Anterior cingulate cortex (tissue), 58 donors: ENCODE measurements around the gene LHFPL6.
A peak's percentile ranks its signal among the peaks of the same experiment; 100 is the strongest.

Experiments
- DNase-seq, 58 donors: peaks; one replicate each; lab custom pipeline; 2025; lab: John Stamatoyannopoulos, UW

Gene LHFPL6

GRCh38 chr13:39401046-39401705 is 201.8 kb downstream of the LHFPL6 start:
- DNase-seq = peak in 2 of 58 donors; percentile 29 to 52

DNA sequence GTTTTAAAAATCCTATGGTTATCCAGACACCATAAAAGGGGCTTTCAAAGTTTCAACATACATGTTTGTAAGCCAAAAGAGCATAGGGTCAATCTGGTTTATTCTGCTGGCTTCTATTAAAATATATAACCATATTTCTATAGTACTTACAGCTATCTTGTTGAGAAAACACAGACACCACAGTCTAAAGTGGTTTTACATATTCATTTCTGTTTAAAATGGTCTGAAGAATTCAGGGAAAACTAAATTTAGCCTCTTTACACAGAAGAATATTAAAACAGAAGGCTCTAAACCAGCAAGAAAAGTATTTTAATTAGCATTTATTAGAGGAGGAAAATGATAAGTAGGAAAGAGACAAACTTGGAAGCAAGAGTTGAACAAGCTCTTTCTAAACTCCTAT is 203.9 kb downstream of the LHFPL6 start:
- no peak for DNase-seq

DNA sequence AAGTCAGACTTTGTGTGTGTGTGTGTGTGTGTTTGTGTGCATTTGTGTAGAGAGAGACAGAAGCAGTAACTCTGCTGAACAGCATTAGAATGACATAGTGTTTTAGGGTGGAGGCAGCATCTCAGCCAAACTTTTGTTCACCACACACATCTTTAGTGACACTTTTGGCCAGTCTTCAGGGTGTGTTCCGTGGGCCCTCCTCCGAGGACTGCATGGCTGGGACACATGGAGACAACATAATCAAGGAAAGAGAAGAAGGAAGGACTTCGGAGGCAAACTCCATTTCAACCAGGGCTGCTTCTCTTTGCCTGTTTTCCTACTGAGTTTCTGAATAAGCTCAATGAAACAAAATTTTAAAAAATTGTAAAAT is 205.1 kb downstream of the LHFPL6 start:
- no peak for DNase-seq

- no peak for DNase-seq
These were observed 205.6 kb downstream of the LHFPL6 start for GRCh38 chr13:39397226-39397895.

DNA sequence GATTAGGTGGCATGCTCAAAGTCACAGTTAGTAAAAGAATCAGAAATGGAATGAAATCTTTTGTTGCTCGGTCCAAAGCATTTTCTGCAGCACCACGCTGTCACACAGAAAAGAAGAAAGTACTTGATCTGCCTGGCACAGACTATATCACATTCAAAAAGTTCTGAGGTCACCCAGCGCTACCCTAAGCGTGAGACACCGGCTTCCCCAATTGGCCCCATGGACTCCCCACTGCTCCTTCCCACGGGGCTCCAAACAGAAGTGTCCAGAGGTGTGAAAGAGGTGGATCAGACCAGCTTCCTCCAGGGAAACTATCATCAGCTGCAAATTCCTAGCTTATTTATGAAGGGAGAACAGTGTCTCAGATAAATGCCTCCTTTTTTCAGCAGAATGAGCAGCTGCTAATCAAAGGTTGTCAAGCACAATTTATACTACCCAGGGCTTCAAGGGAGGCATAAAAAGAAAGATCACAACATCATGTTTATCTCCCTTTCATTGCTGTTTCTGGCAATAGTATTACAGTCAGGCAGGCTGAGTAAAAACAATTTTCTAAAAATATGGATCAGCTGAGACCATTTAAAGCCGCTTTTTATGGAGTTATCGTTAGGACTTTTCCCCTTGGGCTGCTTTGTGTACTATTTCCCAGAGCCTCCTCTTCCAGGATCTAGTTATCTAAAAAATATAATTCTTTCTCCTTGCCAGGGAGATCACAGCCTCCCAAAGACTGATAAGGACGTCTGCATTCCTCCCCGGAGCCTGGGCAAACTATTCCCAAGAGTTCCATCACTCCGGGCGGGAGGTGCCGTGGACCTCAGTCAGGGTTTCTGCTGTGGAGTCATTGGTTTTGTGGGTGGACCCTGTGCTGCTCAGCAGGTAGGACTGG is 208.0 kb downstream of the LHFPL6 start:
- no peak for DNase-seq

- DNase-seq = no peak
These were observed 211.2 kb downstream of the LHFPL6 start for GRCh38 chr13:39391761-39392160.

GRCh38 chr13:39389013-39389412 is 214.0 kb downstream of the LHFPL6 start:
- no peak for DNase-seq

GRCh38 chr13:39385621-39386231 is 217.3 kb downstream of the LHFPL6 start:
- DNase-seq = peak in 5 of 58 donors; percentile 10 to 74 (median 44)

DNA sequence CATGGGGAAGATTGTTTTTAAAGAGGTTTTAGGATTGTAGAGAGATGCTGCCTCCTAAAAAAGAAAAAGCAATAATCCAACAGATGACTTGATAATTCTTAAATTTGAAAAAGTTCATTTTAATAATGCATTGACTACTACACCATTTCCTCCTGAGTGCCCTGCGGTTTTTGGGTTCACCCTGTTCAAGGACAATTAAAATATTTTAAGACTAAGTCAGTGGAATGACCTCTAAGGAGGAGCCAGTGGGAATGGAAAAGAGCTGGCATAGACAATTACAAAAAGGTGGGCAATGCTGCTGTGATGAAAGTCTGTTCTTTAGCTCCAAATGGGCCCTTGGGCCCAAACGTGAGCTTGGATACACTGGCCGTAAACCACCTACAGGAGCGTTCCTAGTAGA is 217.8 kb downstream of the LHFPL6 start:
- peak in 1 of 58 donors; percentile 9 for DNase-seq

DNA sequence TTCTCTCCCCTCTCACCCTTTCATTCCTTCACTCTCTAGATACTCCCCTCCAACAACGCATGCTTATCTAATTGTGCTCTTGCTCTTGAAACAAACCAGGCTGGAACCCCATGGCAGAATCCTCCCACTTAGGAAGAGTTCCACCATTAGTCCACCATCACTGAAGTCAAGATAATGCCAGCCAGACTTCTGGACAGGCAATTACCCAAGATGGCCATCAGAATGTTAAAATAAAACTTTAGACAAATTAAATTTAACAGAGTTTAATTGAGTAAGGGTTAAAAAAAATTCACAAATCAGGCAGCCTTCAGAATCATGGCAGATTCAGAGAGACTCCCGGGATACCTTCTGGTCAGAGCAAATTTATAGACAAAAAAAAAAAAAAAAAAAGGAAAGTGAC is 221.5 kb downstream of the LHFPL6 start:
- DNase-seq = no peak

GRCh38 chr13:39379667-39380655 is 223.0 kb downstream of the LHFPL6 start:
- DNase-seq = no peak

DNA sequence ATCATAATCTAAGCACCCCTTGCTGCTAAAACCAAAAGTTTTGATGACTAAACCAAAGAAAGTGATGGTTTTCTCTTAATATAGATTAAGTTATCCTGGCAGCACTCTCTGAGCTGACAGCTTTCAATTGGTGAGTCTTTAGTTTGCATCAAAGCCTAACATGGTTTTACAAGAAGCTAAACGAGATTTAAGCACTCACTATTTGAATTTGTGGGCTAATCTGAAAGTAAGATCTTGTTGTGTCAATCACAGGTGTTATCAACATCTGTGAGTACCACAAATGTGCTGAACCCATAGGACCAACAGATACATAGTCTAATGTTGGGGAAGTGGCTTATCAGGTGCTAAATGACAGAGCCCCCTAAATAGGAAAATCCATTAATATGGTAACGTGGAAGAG is 223.9 kb downstream of the LHFPL6 start:
- no peak for DNase-seq

DNA sequence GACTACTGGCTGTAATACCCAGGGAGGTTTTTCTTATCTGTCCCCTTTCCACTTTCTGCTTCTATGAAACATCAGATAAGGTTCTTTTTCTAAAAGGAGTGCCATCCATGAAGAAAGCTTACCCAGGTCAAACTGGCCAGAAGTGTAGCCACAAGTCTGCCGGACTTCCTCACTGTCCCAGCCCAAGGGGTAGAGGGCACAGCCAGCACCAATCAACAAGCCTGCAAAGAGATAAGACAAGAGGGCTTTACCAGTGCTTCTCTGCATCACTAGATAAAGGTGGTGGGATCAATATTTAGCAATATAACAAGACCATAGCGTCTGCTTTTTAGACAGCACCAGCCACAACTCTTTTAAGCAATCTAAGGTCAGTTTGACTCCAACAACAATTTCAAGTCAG is 224.7 kb downstream of the LHFPL6 start:
- no peak for DNase-seq

- DNase-seq = no peak
These were observed 225.3 kb downstream of the LHFPL6 start for GRCh38 chr13:39377699-39378098.

GRCh38 chr13:39376076-39376475 is 226.9 kb downstream of the LHFPL6 start:
- peak in 1 of 58 donors; percentile 25 for DNase-seq

DNA sequence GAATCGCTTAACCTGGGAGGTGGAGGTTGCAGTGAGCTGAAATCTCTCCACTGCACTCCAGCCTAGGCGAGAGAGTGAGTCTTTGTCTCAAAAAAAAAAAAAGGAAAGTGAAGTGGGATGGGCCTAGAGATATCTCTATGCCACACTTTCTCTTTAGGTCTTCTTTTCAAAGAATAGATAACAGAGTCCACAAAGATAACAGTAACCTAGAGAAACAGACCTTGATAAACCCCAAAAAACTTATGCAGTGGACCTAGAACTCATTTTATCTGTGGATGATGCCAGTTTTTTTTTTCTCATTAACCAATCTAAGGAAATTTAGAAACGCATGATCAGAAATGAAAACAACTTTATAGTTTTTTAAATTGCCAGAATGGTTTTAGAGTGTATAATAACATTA is 227.4 kb downstream of the LHFPL6 start:
- no peak for DNase-seq

- no peak for DNase-seq
These were observed 228.2 kb downstream of the LHFPL6 start for GRCh38 chr13:39374741-39375189.

DNA sequence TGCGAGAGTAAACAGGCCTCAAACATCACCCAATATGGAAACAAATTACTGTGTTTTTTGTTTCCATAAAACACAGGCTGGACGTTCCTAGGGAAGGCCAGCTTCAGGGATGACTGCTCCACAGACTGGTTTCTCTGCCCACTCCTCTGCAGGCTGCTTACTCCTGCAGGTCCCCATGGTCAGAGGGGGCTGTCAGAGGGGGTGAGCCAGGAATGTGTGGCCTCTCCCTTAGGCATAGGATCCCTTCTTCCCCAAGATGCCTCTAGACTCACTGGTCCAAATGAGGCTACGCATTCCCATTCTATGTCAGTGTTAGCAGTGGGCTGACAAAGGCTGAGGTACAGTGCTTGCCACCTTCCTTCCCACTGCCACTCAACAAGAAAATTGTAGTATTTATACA is 229.8 kb downstream of the LHFPL6 start:
- DNase-seq = no peak

- no peak for DNase-seq
These were observed 231.3 kb downstream of the LHFPL6 start for GRCh38 chr13:39371706-39372105.

- no peak for DNase-seq
These were observed 232.4 kb downstream of the LHFPL6 start for GRCh38 chr13:39370554-39370953.
